ENCODE data around the gene LONP1. TPM values are rescaled to one million over a fixed set of nuclear protein-coding genes. Genes with fewer than 3 reads are reported as not detected.

The LONP1 gene
- total RNA-seq, 1 donor from 2014 or later, result 35.9 TPM

GRCh38 chr19:5692723-5693194 lies 27.2 kb downstream of the LONP1 start:
- H3F3A ChIP-seq (ENCODE audit: low read depth), result peaks cover 38% of the 10 kb centered on the region
- no peaks in the 10 kb centered on the region for H3K4me1 ChIP-seq
- no peak overlapping the region for H3K27ac Mint-ChIP-seq
- H3K4me3 ChIP-seq, result no peak overlapping the region
- no peak overlapping the region for H3K27ac ChIP-seq
- no peak overlapping the region for H2AFZ ChIP-seq (replicated peaks)
- no peaks in the 10 kb centered on the region for H3K36me3 ChIP-seq
- H3K4me3 Mint-ChIP-seq, result peak overlapping the region; percentile 98
- no peaks in the 10 kb centered on the region for H3K36me3 Mint-ChIP-seq
- peaks cover 67% of the 10 kb centered on the region for H4K20me1 ChIP-seq (ENCODE audit: low read depth)
- H3K9me3 Mint-ChIP-seq, result no peaks in the 10 kb centered on the region
- peaks cover 16% of the 10 kb centered on the region for H3K27me3 Mint-ChIP-seq (ENCODE audit: insufficient read depth, low read depth)
- H3K27me3 ChIP-seq, result no peaks in the 10 kb centered on the region
- no peaks in the 10 kb centered on the region for H3K9me3 ChIP-seq (ENCODE audit: low read depth)
- no peak overlapping the region for H3K9ac ChIP-seq
- no peak for DNase-seq (ENCODE audit: low spot score)
- H3K79me2 ChIP-seq (ENCODE audit: low read depth), result peaks cover 43% of the 10 kb centered on the region
- TF ChIP-seq CTCF (IDR thresholded peaks at IDR 0.05) (no peak), EZH2phosphoT487 (IDR thresholded peaks at IDR 0.05) (no peak), EZH2 (IDR thresholded peaks at IDR 0.05) (no peak)
- H3K4me1 Mint-ChIP-seq, result peaks cover 15% of the 10 kb centered on the region
- H3K4me2 ChIP-seq, result no peak overlapping the region

- no peak overlapping the region for H3K9ac ChIP-seq
- TF ChIP-seq EZH2phosphoT487 (IDR thresholded peaks at IDR 0.05) (no peak), CTCF (IDR thresholded peaks at IDR 0.05) (no peak), EZH2 (IDR thresholded peaks at IDR 0.05) (no peak)
- no peaks in the 10 kb centered on the region for H3K36me3 ChIP-seq
- peaks cover 15% of the 10 kb centered on the region for H3K4me1 Mint-ChIP-seq
- peak overlapping the region; percentile 82 for H3K4me2 ChIP-seq
- H4K20me1 ChIP-seq (ENCODE audit: low read depth), result peaks cover 65% of the 10 kb centered on the region
- H3F3A ChIP-seq (ENCODE audit: low read depth), result peaks cover 38% of the 10 kb centered on the region
- H3K27ac Mint-ChIP-seq, result no peak overlapping the region
- peak overlapping the region; percentile 98 for H3K4me3 ChIP-seq
- no peaks in the 10 kb centered on the region for H3K9me3 ChIP-seq (ENCODE audit: low read depth)
- no peaks in the 10 kb centered on the region for H3K9me3 Mint-ChIP-seq
- H3K27me3 ChIP-seq, result no peaks in the 10 kb centered on the region
- peaks cover 43% of the 10 kb centered on the region for H3K79me2 ChIP-seq (ENCODE audit: low read depth)
- no peaks in the 10 kb centered on the region for H3K4me1 ChIP-seq
- H3K27me3 Mint-ChIP-seq (ENCODE audit: insufficient read depth, low read depth), result peaks cover 16% of the 10 kb centered on the region
- H3K4me3 Mint-ChIP-seq, result peak overlapping the region; percentile 98
- DNase-seq (ENCODE audit: low spot score), result no peak
- no peaks in the 10 kb centered on the region for H3K36me3 Mint-ChIP-seq
- H2AFZ ChIP-seq (replicated peaks), result no peak overlapping the region
- H3K27ac ChIP-seq, result no peak overlapping the region
Observed at GRCh38 chr19:5691822-5692722, 27.9 kb downstream of the LONP1 start.

GRCh38 chr19:5690955-5691821 lies 28.8 kb downstream of the LONP1 start:
- Histone ChIP-seq H3K36me3 (no peaks in the 10 kb centered on the region), H3K9ac (peak overlapping the region; percentile 99), H3K4me1 (no peaks in the 10 kb centered on the region), H3K79me2 (ENCODE audit: low read depth) (peaks cover 43% of the 10 kb centered on the region), H3K27me3 (no peaks in the 10 kb centered on the region), H2AFZ (replicated peaks) (no peak overlapping the region), H3K4me3 (peak overlapping the region; percentile 98), H3F3A (ENCODE audit: low read depth) (peaks cover 39% of the 10 kb centered on the region), H4K20me1 (ENCODE audit: low read depth) (peaks cover 61% of the 10 kb centered on the region), H3K27ac (peak overlapping the region; percentile 95), H3K9me3 (ENCODE audit: low read depth) (no peaks in the 10 kb centered on the region), H3K4me2 (peak overlapping the region; percentile 82)
- peaks cover 18% of the 10 kb centered on the region for H3K4me1 Mint-ChIP-seq
- no peaks in the 10 kb centered on the region for H3K9me3 Mint-ChIP-seq
- H3K27me3 Mint-ChIP-seq (ENCODE audit: insufficient read depth, low read depth), result peaks cover 16% of the 10 kb centered on the region
- H3K27ac Mint-ChIP-seq, result peak overlapping the region; percentile 61
- no peak for TF ChIP-seq EZH2phosphoT487 (IDR thresholded peaks at IDR 0.05)
- no peak for TF ChIP-seq EZH2 (IDR thresholded peaks at IDR 0.05)
- TF ChIP-seq CTCF (IDR thresholded peaks at IDR 0.05), result no peak
- H3K36me3 Mint-ChIP-seq, result no peaks in the 10 kb centered on the region
- DNase-seq (ENCODE audit: low spot score), result peak; percentile 45
- peak overlapping the region; percentile 98 for H3K4me3 Mint-ChIP-seq
